GM18520 (cell line): ENCODE data around the gene ARL5B.

ENCODE experiments used
- ATAC-seq: cut with Tn5 transposase; IDR thresholded peaks from one replicate; pipeline ENCODE4 v1.9.1; 2021; ENCODE audit not compliant: unreplicated experiment

The ARL5B gene

GRCh38 chr10:18699849-18700840, 40.9 kb downstream of the ARL5B start:
- ATAC-seq: no peak

GRCh38 chr10:18703521-18703920, 44.3 kb downstream of the ARL5B start:
- no peak for ATAC-seq

- no peak for ATAC-seq
Observed at GRCh38 chr10:18710201-18710653, 51.0 kb downstream of the ARL5B start.

GRCh38 chr10:18713077-18713476, 53.8 kb downstream of the ARL5B start:
- no peak for ATAC-seq

- no peak for ATAC-seq
Observed at GRCh38 chr10:18718991-18719390, 59.8 kb downstream of the ARL5B start.

GRCh38 chr10:18719811-18720210, 60.6 kb downstream of the ARL5B start:
- ATAC-seq: no peak

GRCh38 chr10:18721067-18721466, 61.8 kb downstream of the ARL5B start:
- no peak for ATAC-seq

- no peak for ATAC-seq
Observed at GRCh38 chr10:18723801-18724200, 64.6 kb downstream of the ARL5B start.
